Calu3 (cell line): Measurements from ENCODE around the gene ZMYM2. TPM values are rescaled to one million over a fixed set of nuclear protein-coding genes. Genes with fewer than 3 reads are reported as not detected.

ENCODE experiments used
- BruUV-seq: library from RNA; stranded (reverse); fragments of 400-500 nt; replicated peaks from 2 replicates; lab custom pipeline; 2021; lab: Mats Ljungman, UMichigan
- CTCF ChIA-PET: fragments of 300-600 bp; sonication (Branson Sonifier 250); formaldehyde crosslinking; loops from one replicate; lab custom pipeline; 2022; ENCODE audit warnings: antibody characterized with exemption; lab: Charles Lee
- DNase-seq: peaks from one replicate; pipeline ENCODE4 v3.0.0; 2022
- H3K27ac Mint-ChIP-seq: one replicate; pipeline ENCODE4 v1.8.0; 2022; ENCODE audit warnings: mixed read lengths; ENCODE audit not compliant: unreplicated experiment
- H3K27me3 Mint-ChIP-seq: one replicate; pipeline ENCODE4 v1.8.0; 2022; ENCODE audit warnings: mixed read lengths; ENCODE audit not compliant: unreplicated experiment
- H3K36me3 Mint-ChIP-seq: one replicate; pipeline ENCODE4 v1.8.0; 2022; ENCODE audit warnings: mild to moderate bottlenecking, moderate library complexity, mixed read lengths; ENCODE audit not compliant: insufficient read depth, unreplicated experiment
- H3K4me1 Mint-ChIP-seq: one replicate; pipeline ENCODE4 v1.8.0; 2022; ENCODE audit warnings: mild to moderate bottlenecking, low read depth, mixed read lengths; ENCODE audit not compliant: unreplicated experiment
- H3K4me3 Mint-ChIP-seq: one replicate; pipeline ENCODE4 v1.8.0; 2022; ENCODE audit warnings: mild to moderate bottlenecking, low read depth, moderate library complexity, mixed read lengths; ENCODE audit not compliant: unreplicated experiment
- H3K9me3 Mint-ChIP-seq: one replicate; pipeline ENCODE4 v1.8.0; 2022; ENCODE audit warnings: low read depth, mixed read lengths; ENCODE audit not compliant: unreplicated experiment
- intact Hi-C: fragments of 100-400 bp; cut with micrococcal nuclease; formaldehyde crosslinking; loops from one replicate; pipeline ENCODE4 v1.10.0; 2022; ENCODE audit not compliant: unreplicated experiment
- total RNA-seq: library from RNA; stranded (reverse); gene quantifications from 2 replicates; pipeline ENCODE4 v1.2.3, GENCODE V29; 2022
- TF ChIP-seq, protein P1 (sequence below): fragments of 200-600 bp; IDR thresholded peaks from one replicate; pipeline ENCODE4 v1.8.0; 2022; ENCODE audit warnings: antibody characterized with exemption; ENCODE audit not compliant: unreplicated experiment

The ZMYM2 gene
- total RNA-seq, 1 experiment from 2014 or later, result 53.1 TPM

DNA sequence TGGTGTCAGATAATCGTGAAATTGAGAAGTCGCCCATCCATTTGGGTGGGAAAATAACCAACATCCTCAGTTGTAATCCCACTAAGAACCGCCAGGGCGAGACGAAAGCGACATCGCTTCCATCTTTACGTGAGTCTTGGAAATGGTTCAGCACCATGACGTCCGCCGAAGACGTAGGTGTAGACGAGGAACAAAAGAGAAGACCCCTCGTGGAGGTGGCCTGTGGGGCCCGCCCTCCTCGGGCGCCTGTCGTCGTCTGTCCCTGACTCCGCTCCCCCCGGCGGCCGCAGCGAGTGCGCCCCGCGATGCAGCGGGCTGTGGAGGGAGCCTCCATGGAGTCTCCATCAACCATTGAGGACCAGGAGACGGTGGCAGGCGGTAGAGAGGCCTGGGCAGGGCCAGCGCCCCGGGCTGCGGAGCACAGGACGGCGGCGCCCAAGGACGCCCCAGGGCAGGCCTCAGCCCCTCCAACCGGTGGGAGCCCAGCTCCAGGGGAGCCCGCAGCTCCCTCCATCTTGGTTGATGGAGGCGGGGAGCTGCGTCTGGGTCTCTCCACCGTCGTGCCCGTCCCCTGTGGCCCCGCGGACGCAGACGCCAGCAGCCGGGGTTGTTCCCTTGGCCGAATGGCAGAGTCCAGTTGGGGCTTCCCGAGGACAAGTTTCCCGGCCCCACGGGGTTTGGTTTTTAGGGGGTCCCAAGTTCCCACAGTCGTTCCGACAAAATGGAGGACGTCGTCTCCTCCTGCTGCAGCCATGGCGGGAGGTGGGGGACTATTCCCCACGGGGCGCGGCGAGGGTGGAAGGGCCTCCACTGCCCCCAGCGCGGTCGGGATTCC, 990 bp upstream of the ZMYM2 start:
- BruUV-seq, result TSS peak; percentile 94
- DNase-seq, result peak; percentile 59
- intact Hi-C loops, result no loop called here
- peaks cover 36% of the 10 kb centered on the region for H3K36me3 Mint-ChIP-seq
- CTCF ChIA-PET, result no interaction called here
- H3K27me3 Mint-ChIP-seq, result no peaks in the 10 kb centered on the region
- peak overlapping the region; percentile 77 for H3K4me3 Mint-ChIP-seq
- no peaks in the 10 kb centered on the region for H3K4me1 Mint-ChIP-seq
- TF ChIP-seq, protein P1, sequence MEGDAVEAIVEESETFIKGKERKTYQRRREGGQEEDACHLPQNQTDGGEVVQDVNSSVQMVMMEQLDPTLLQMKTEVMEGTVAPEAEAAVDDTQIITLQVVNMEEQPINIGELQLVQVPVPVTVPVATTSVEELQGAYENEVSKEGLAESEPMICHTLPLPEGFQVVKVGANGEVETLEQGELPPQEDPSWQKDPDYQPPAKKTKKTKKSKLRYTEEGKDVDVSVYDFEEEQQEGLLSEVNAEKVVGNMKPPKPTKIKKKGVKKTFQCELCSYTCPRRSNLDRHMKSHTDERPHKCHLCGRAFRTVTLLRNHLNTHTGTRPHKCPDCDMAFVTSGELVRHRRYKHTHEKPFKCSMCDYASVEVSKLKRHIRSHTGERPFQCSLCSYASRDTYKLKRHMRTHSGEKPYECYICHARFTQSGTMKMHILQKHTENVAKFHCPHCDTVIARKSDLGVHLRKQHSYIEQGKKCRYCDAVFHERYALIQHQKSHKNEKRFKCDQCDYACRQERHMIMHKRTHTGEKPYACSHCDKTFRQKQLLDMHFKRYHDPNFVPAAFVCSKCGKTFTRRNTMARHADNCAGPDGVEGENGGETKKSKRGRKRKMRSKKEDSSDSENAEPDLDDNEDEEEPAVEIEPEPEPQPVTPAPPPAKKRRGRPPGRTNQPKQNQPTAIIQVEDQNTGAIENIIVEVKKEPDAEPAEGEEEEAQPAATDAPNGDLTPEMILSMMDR, result peak; percentile 41
- no peaks in the 10 kb centered on the region for H3K9me3 Mint-ChIP-seq
- H3K27ac Mint-ChIP-seq, result peak overlapping the region; percentile 33

DNA sequence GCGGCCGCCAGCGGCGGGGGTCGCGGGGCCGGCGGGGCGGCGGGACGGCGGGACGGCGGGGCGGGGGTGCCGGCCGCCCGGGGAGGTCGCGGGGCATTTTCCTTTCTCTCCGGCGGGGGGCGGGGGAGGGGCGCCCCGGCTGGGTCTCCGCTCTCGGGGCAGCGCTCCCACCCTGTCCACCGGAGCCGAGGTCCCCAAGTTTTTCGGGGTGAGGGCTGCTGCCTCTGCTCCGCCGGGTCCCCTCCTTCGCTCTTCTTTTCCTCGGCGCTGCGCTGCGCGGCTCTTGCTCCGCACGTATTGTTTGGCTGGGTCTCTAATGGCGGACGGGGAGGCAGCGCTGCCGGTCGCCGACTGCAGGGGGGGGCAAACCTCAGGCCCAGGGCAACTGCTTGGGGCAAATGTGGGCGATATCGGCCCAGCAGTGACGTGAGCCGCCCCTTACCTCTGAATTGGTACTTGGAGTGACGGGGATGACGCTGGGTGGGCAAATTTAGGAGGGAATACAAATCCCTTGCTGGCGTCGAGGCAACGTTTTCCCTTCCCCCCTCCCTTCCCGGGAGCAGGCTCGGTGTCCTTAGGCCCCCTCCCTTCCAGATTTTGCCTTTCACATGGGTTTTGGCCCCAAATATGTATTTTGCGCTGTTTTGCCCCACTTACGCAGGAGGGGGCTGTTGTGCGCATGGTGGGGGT, 759 bp downstream of the ZMYM2 start:
- TF ChIP-seq, protein P1, result peak; percentile 9
- Mint-ChIP-seq H3K4me1 (no peaks in the 10 kb centered on the region), H3K27me3 (no peaks in the 10 kb centered on the region), H3K27ac (peak overlapping the region; percentile 64), H3K4me3 (peak overlapping the region; percentile 77), H3K36me3 (peaks cover 39% of the 10 kb centered on the region), H3K9me3 (no peaks in the 10 kb centered on the region)
- peak; percentile 50 for DNase-seq
- intact Hi-C loops, result no loop called here
- BruUV-seq, result no TSS peak
- CTCF ChIA-PET, result interaction anchor here (1.0 kb wide), 1 partner anchor 32 kb away, joined by 8 read pairs; no protein-coding TSS in a partner anchor

DNA sequence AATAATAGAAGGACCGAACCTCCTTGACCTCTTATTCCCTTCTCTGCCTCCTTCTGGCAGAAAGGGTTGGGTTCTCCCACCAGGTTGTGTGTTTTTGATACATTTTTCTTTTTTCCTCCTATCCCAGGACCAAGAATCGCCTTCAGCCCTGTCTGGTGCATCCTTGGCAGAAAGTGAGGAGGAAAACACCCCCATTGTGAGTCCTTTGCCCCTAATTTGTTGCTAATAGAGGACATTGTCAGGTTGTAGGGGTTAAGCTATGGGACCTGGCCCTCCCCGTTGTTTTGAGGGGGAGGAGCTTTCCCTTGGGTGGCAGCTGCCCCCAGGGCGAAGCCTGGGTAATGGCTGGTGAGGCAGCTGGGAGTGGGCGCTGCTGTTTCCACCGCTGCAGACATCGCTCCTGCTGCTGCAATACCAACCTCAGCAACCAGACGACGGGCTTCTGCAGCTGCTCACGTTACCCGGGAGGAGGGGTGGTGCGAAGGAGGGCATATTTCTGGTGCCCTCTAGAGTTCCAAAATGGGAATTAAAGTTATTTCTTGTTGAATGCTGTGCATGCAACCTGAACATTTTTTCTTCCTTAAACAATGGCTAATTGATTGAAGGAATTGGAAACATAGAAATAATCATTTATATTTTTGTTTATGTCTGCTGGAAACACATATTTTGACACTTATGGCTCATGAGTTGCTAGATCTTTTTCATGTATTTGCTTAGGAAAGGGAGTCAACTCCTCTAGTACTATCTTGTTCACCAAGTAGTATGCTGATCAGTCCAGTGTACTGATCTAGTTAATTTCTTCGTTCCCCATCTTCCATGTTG, 1.5 kb downstream of the ZMYM2 start:
- Mint-ChIP-seq H3K36me3 (peaks cover 39% of the 10 kb centered on the region), H3K27ac (peak overlapping the region; percentile 64), H3K4me1 (no peaks in the 10 kb centered on the region), H3K4me3 (peak overlapping the region; percentile 77), H3K9me3 (no peaks in the 10 kb centered on the region), H3K27me3 (no peaks in the 10 kb centered on the region)
- TF ChIP-seq, protein P1, result peak; percentile 61
- peak; percentile 76 for DNase-seq
- intact Hi-C loops, result loop anchor here (2.0 kb wide), 1 partner anchor 33 kb away; no protein-coding TSS in a partner anchor
- CTCF ChIA-PET, result interaction anchor here (0.7 to 1.0 kb wide), 2 partner anchors 25 to 33 kb away, joined by 3 to 8 read pairs; no protein-coding TSS in a partner anchor
- no TSS peak for BruUV-seq

DNA sequence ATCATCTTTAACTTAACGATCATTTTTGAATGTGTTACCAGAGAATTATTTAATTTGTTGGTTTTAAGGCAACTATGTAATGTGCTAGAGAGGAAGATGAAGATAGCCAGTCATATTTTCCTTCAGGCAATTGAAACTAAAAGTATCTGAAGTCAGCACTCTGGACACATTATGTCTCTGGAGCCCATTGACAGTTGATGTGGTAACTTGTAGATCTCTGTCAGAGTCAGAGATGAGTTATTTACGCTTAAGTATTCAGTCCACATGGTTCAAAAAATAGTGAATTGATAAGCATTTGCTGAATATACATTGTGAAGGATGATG, 2.1 kb downstream of the ZMYM2 start:
- no peaks in the 10 kb centered on the region for H3K27me3 Mint-ChIP-seq
- BruUV-seq, result TSS peak; percentile 36
- H3K4me1 Mint-ChIP-seq, result no peaks in the 10 kb centered on the region
- H3K36me3 Mint-ChIP-seq, result peaks cover 39% of the 10 kb centered on the region
- CTCF ChIA-PET, result interaction anchor here (1.0 kb wide), 1 partner anchor 33 kb away, joined by 8 read pairs; no protein-coding TSS in a partner anchor
- no peak overlapping the region for H3K27ac Mint-ChIP-seq
- H3K9me3 Mint-ChIP-seq, result no peaks in the 10 kb centered on the region
- H3K4me3 Mint-ChIP-seq, result peak overlapping the region; percentile 77
- TF ChIP-seq, protein P1, result no peak
- intact Hi-C loops, result loop anchor here (2.0 kb wide), 1 partner anchor 34 kb away; no protein-coding TSS in a partner anchor
- no peak for DNase-seq
